ENCODE measurements around the gene SLITRK1. TPM values are rescaled to one million over a fixed set of nuclear protein-coding genes. Genes with fewer than 3 reads are reported as not detected.

Gene SLITRK1
- not detected for total RNA-seq
- long read RNA-seq, result 0 reads

GRCh38 chr13:83881917-83882605 is at the start of gene SLITRK1:
Gene SLITRK1 (minus strand): TSS chr13:83882474. CDS start chr13:83881507, 967 bp downstream.
- DNase-seq (peak in 1 of 3 donors; percentile 52), ATAC-seq (peak in 1 of 4 donors; percentile 12)
- intact Hi-C loops (cut with DNase I), result no loop called here
- WGBS (ENCODE audit: insufficient coverage, low coverage, low lambda C conversion rate, missing lambda C conversion rate), result 5% methylated on average over 30 of the region's 32 CpGs
- H3K4me1 ChIP-seq, result no peaks in the 10 kb centered on the region
- no peaks in the 10 kb centered on the region for H3K9me3 ChIP-seq
- H3K27ac ChIP-seq, result no peak within 1 kb of the TSS
- TF ChIP-seq CTCF (IDR thresholded peaks at IDR 0.05) (no peak), POLR2A (IDR thresholded peaks at IDR 0.05) (no peak)
- H3K4me3 ChIP-seq, result no peak within 1 kb of the TSS
- H3K27me3 ChIP-seq, result peaks cover 0 to 3% of the 10 kb centered on the region in 2 donors
- H3K36me3 ChIP-seq, result no peaks in the 10 kb centered on the region

GRCh38 chr13:83929157-83929556 is 46.9 kb upstream of the SLITRK1 start:
- H3K9me3 ChIP-seq, result no peaks in the 10 kb centered on the region
- 29% methylated on average over 3 of the region's 4 CpGs for WGBS (ENCODE audit: insufficient coverage, low coverage, low lambda C conversion rate, missing lambda C conversion rate)
- H3K27me3 ChIP-seq, result no peaks in the 10 kb centered on the region
- H3K4me3 ChIP-seq, result no peak overlapping the region
- ATAC-seq, result no peak
- H3K27ac ChIP-seq, result no peak overlapping the region
- TF ChIP-seq CTCF (IDR thresholded peaks at IDR 0.05) (no peak), POLR2A (IDR thresholded peaks at IDR 0.05) (no peak)
- no peaks in the 10 kb centered on the region for H3K36me3 ChIP-seq
- intact Hi-C loops (cut with DNase I), result no loop called here
- no peaks in the 10 kb centered on the region for H3K4me1 ChIP-seq
- no peak for DNase-seq

GRCh38 chr13:83919775-83920174 is 37.5 kb upstream of the SLITRK1 start:
- ATAC-seq, result no peak
- Histone ChIP-seq H3K9me3 (no peaks in the 10 kb centered on the region), H3K4me1 (no peaks in the 10 kb centered on the region), H3K27me3 (no peaks in the 10 kb centered on the region), H3K27ac (no peak overlapping the region), H3K4me3 (no peak overlapping the region), H3K36me3 (no peaks in the 10 kb centered on the region)
- WGBS (ENCODE audit: insufficient coverage, low coverage, low lambda C conversion rate, missing lambda C conversion rate), result 48% methylated on average over 6 of the region's 6 CpGs
- intact Hi-C loops (cut with DNase I), result no loop called here
- no peak for DNase-seq
- TF ChIP-seq POLR2A (IDR thresholded peaks at IDR 0.05), result no peak

GRCh38 chr13:83914368-83914767 is 32.1 kb upstream of the SLITRK1 start:
- H3K4me1 ChIP-seq, result no peaks in the 10 kb centered on the region
- DNase-seq (no peak), ATAC-seq (no peak)
- no peak overlapping the region for H3K4me3 ChIP-seq
- 62% methylated on average over 4 of the region's 4 CpGs for WGBS (ENCODE audit: insufficient coverage, low coverage, low lambda C conversion rate, missing lambda C conversion rate)
- no peak overlapping the region for H3K27ac ChIP-seq
- no peaks in the 10 kb centered on the region for H3K9me3 ChIP-seq
- TF ChIP-seq CTCF (IDR thresholded peaks at IDR 0.05) (no peak), POLR2A (IDR thresholded peaks at IDR 0.05) (no peak)
- H3K36me3 ChIP-seq, result no peaks in the 10 kb centered on the region
- no peaks in the 10 kb centered on the region for H3K27me3 ChIP-seq
- intact Hi-C loops (cut with DNase I), result no loop called here

GRCh38 chr13:83907196-83907989 is 25.1 kb upstream of the SLITRK1 start:
- Histone ChIP-seq H3K4me3 (no peak overlapping the region), H3K27ac (no peak overlapping the region), H3K4me1 (no peaks in the 10 kb centered on the region), H3K27me3 (no peaks in the 10 kb centered on the region), H3K36me3 (no peaks in the 10 kb centered on the region), H3K9me3 (no peaks in the 10 kb centered on the region)
- 74% methylated on average over 8 of the region's 25 CpGs for WGBS (ENCODE audit: insufficient coverage, low coverage, low lambda C conversion rate, missing lambda C conversion rate)
- no peak for DNase-seq
- no peak for TF ChIP-seq POLR2A (IDR thresholded peaks at IDR 0.05)
- TF ChIP-seq CTCF (IDR thresholded peaks at IDR 0.05), result no peak
- intact Hi-C loops (cut with DNase I), result no loop called here
- ATAC-seq, result no peak

All from right lobe of liver (tissue), 6 donors.